GM18520 (cell line): ENCODE data around the gene PDRG1.
A peak's percentile ranks its signal among the peaks of the same experiment; 100 is the strongest.

Experiments used
- ATAC-seq: cut with Tn5 transposase; IDR thresholded peaks from one replicate; pipeline ENCODE4 v1.9.1; 2021; ENCODE audit not compliant: unreplicated experiment

PDRG1 gene

GRCh38 chr20:31951530-31952453 is at the start of gene PDRG1:
TSS of gene PDRG1 (minus strand) at chr20:31952046. CDS start at chr20:31951961, 85 bp downstream.
- ATAC-seq = peak; percentile 93

- no peak for ATAC-seq
Measured at GRCh38 chr20:31998246-31998645, 46.4 kb upstream of the PDRG1 start.

- no peak for ATAC-seq
Measured at GRCh38 chr20:31996996-31997395, 45.1 kb upstream of the PDRG1 start.

GRCh38 chr20:31992086-31992485 is 40.2 kb upstream of the PDRG1 start:
- no peak for ATAC-seq

- ATAC-seq = no peak
Measured at GRCh38 chr20:31991339-31991705, 39.5 kb upstream of the PDRG1 start.

GRCh38 chr20:31990641-31991338 is 38.9 kb upstream of the PDRG1 start:
- ATAC-seq = no peak

GRCh38 chr20:31989030-31989645 is 37.3 kb upstream of the PDRG1 start:
- ATAC-seq = no peak

GRCh38 chr20:31988430-31989015 is 36.7 kb upstream of the PDRG1 start:
- ATAC-seq = no peak

GRCh38 chr20:31987744-31988143 is 35.9 kb upstream of the PDRG1 start:
- no peak for ATAC-seq

GRCh38 chr20:31984981-31985471 is 33.2 kb upstream of the PDRG1 start:
- no peak for ATAC-seq

- ATAC-seq = no peak
Measured at GRCh38 chr20:31981784-31982183, 29.9 kb upstream of the PDRG1 start.

- no peak for ATAC-seq
Measured at GRCh38 chr20:31979713-31980426, 28.0 kb upstream of the PDRG1 start.

GRCh38 chr20:31977080-31977479 is 25.2 kb upstream of the PDRG1 start:
- no peak for ATAC-seq

GRCh38 chr20:31975874-31976273 is 24.0 kb upstream of the PDRG1 start:
- ATAC-seq = no peak

- ATAC-seq = no peak
Measured at GRCh38 chr20:31974951-31975487, 23.2 kb upstream of the PDRG1 start.

GRCh38 chr20:31974296-31974695 is 22.4 kb upstream of the PDRG1 start:
- no peak for ATAC-seq

- no peak for ATAC-seq
Measured at GRCh38 chr20:31972471-31973021, 20.7 kb upstream of the PDRG1 start.

GRCh38 chr20:31969991-31970390 is 18.1 kb upstream of the PDRG1 start:
- ATAC-seq = no peak

- ATAC-seq = no peak
Measured at GRCh38 chr20:31968291-31969126, 16.7 kb upstream of the PDRG1 start.
